Measurements from ENCODE around the gene FAM210B. TPM values are rescaled to one million over a fixed set of nuclear protein-coding genes. Genes with fewer than 3 reads are reported as not detected.

Gene FAM210B
- total RNA-seq, 4 donors from 2014 or later = 15.3 to 30.7 (median 25.5) TPM

GRCh38 chr20:56369179-56369578 lies 10.4 kb downstream of the FAM210B start:
- Histone ChIP-seq H3K27me3 (no peaks in the 10 kb centered on the region), H3K9me3 (no peaks in the 10 kb centered on the region), H3K4me3 (no peak overlapping the region), H3K36me3 (peaks cover 0 to 22% (median 7%) of the 10 kb centered on the region in 4 donors), H3K27ac (no peak overlapping the region), H3K4me1 (no peaks in the 10 kb centered on the region)
- 76 to 90% methylated on average over 4 of the region's 4 CpGs for WGBS, 2 donors (ENCODE audit: low coverage in 1 of 2)
- TF ChIP-seq POLR2AphosphoS5 (IDR thresholded peaks at IDR 0.05) (no peak), CTCF (IDR thresholded peaks at IDR 0.05) (no peak), POLR2A (IDR thresholded peaks at IDR 0.05) (no peak), EP300 (IDR thresholded peaks at IDR 0.05; ENCODE audit: low read depth) (no peak)
- in situ Hi-C loops (cut with MboI; ENCODE audit: low pct_ligation_motif_present in 1 of 4, low pct_unique_long_range_greater_than_20kb in 1 of 4, low sequenced_read_pairs in 3 of 4) (no loop called here), intact Hi-C loops (cut with DNase I; ENCODE audit: low total_unique reads) (no loop called here)
- no peak for DNase-seq

DNA sequence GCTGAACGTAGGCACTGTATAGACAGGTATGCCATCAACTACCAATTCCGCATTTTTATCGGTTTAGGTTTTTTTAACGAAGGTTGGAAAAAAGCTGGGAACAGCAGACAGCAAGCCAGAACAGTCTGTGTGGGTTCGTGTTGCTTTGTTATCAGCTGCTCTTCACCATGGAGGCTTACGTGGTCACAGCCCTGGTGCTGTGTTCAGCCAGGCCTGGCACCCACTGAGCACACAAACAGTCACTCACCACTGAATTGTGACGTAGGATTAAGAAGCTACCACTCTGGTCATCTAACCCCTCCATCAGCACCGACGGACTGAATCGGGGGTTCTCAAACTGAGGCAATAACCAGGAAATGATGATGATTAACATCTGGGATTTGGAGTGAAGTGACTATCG lies 13.2 kb downstream of the FAM210B start:
- WGBS, 2 donors (ENCODE audit: low coverage in 1 of 2) = 94 to 95% methylated on average over 10 to 11 of the region's 11 CpGs
- in situ Hi-C loops (cut with MboI; ENCODE audit: low pct_ligation_motif_present in 1 of 4, low pct_unique_long_range_greater_than_20kb in 1 of 4, low sequenced_read_pairs in 3 of 4) = no loop called here

DNA sequence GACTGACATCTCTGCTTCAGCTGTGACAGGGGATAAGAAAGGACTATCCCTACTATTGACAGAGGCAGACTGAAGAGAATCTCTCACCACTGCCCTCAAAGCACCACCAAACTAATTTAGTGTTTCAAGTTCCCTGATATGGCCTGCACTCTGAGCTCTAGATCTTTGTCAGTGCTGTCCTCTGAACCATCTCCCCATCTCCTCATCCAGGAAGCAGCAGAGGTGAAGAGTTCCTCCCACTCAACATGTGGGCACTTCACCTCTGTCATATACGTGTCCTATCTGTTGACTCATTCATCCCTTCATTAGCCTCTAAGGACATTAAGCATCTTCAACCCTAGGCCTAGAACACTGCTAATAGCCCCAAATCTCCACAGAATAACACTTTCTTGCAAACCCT lies 14.1 kb downstream of the FAM210B start:
- Histone ChIP-seq H3K27me3 (no peaks in the 10 kb centered on the region), H3K27ac (no peak overlapping the region), H3K9me3 (no peaks in the 10 kb centered on the region), H3K4me1 (no peaks in the 10 kb centered on the region), H3K4me3 (no peak overlapping the region), H3K36me3 (no peaks in the 10 kb centered on the region)
- WGBS, 2 donors (ENCODE audit: low coverage in 1 of 2) = 81 to 88% methylated on average over 1 of the region's 1 CpG
- TF ChIP-seq POLR2A (IDR thresholded peaks at IDR 0.05) (no peak), POLR2AphosphoS5 (IDR thresholded peaks at IDR 0.05) (no peak), EP300 (IDR thresholded peaks at IDR 0.05; ENCODE audit: low read depth) (no peak), CTCF (IDR thresholded peaks at IDR 0.05) (no peak)
- intact Hi-C loops (cut with DNase I; ENCODE audit: low total_unique reads) (no loop called here), in situ Hi-C loops (cut with MboI; ENCODE audit: low pct_ligation_motif_present in 1 of 4, low pct_unique_long_range_greater_than_20kb in 1 of 4, low sequenced_read_pairs in 3 of 4) (no loop called here)
- DNase-seq = no peak

More for the DNA sequence above, 13.2 kb downstream of the FAM210B start:
- Histone ChIP-seq H3K27me3 (no peaks in the 10 kb centered on the region), H3K4me1 (no peaks in the 10 kb centered on the region), H3K4me3 (no peak overlapping the region), H3K27ac (no peak overlapping the region), H3K36me3 (peaks cover 0 to 7% (median 3%) of the 10 kb centered on the region in 4 donors), H3K9me3 (no peaks in the 10 kb centered on the region)
- intact Hi-C loops (cut with DNase I; ENCODE audit: low total_unique reads) = no loop called here
- no peak for TF ChIP-seq POLR2A (IDR thresholded peaks at IDR 0.05)
- TF ChIP-seq POLR2AphosphoS5 (IDR thresholded peaks at IDR 0.05) = no peak
- TF ChIP-seq EP300 (IDR thresholded peaks at IDR 0.05; ENCODE audit: low read depth) = no peak
- TF ChIP-seq CTCF (IDR thresholded peaks at IDR 0.05) = no peak
- DNase-seq = no peak

DNA sequence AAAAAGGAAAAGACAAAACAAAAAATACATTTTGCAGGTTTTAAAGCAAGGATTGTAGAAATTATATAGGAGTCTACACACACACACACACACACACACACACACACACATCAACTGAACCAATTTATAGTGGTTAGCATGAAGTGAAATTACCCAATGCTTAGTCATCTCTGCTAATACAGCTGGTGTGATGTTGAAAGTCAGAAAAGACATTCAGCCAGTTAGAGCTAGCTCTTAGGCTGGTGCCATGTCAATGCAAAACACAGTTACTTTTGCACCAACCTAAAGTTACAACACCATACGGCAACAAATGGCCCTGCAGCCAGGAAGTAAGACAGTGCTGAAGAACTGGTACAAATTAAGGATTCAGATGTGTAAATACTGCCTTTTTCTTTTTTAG lies 15.2 kb downstream of the FAM210B start:
- intact Hi-C loops (cut with DNase I; ENCODE audit: low total_unique reads) = no loop called here
- 50 to 71% methylated on average over 1 of the region's 1 CpG for WGBS, 2 donors (ENCODE audit: low coverage in 1 of 2)
- H3K4me3 ChIP-seq = no peak overlapping the region

More for the DNA sequence above, 15.2 kb downstream of the FAM210B start:
- H3K27ac ChIP-seq = no peak overlapping the region
- TF ChIP-seq POLR2AphosphoS5 (IDR thresholded peaks at IDR 0.05) (no peak), EP300 (IDR thresholded peaks at IDR 0.05; ENCODE audit: low read depth) (no peak), CTCF (IDR thresholded peaks at IDR 0.05) (no peak), POLR2A (IDR thresholded peaks at IDR 0.05) (no peak)
- no peaks in the 10 kb centered on the region for H3K9me3 ChIP-seq
- no peaks in the 10 kb centered on the region for H3K27me3 ChIP-seq
- in situ Hi-C loops (cut with MboI; ENCODE audit: low pct_ligation_motif_present in 1 of 4, low pct_unique_long_range_greater_than_20kb in 1 of 4, low sequenced_read_pairs in 3 of 4) = no loop called here
- no peaks in the 10 kb centered on the region for H3K36me3 ChIP-seq
- no peak for DNase-seq
- no peaks in the 10 kb centered on the region for H3K4me1 ChIP-seq

Data from transverse colon (tissue), 4 donors.